Measurements from ENCODE around the gene RPA3.

Gene RPA3

DNA sequence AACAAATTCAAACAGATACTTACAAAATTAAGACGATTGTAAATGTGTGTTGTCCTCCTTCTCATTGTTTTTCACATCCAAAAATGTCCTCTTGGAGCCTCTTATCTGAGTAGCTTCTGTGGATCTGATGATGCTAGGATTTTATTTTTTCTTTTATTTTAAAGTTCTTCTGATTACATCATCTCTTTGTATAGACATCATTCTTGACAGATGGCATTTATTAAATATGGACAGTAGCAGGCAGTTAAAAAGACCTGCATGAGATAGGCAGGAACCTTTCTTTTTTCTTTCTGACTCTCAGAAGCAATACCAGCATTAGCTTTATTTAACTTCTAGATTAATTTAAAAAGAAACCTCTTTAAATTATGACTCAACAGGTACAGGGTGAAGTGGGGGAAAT lies at the start of gene RPA3:
TSS of gene RPA3 (minus strand) at position 116 of the 400 bp plus-strand sequence. CDS start 78,189 bp downstream, outside the sequence.
- peak within 1 kb of the TSS; percentile 58 for H3K4me2 ChIP-seq (ENCODE audit: insufficient read depth, low read length)
- no peaks in the 10 kb centered on the region for H3K79me2 ChIP-seq (ENCODE audit: insufficient read depth, low read length)
- peak within 1 kb of the TSS in 1 of 2 experiments; percentile 28; a peak in 1 of 4 replicates for H3K4me3 ChIP-seq (ENCODE audit: low read depth in 1 of 2, low read length in 2 of 2)
- DNase-seq (no peak), ATAC-seq (ENCODE audit: insufficient read depth, low read depth) (no peak)
- peak within 1 kb of the TSS; percentile 67 for H2AFZ ChIP-seq (ENCODE audit: low read depth, low read length)
- H3K4me1 ChIP-seq (ENCODE audit: insufficient read depth, low read length), result peaks cover 55% of the 10 kb centered on the region
- H4K20me1 ChIP-seq (ENCODE audit: insufficient read depth, low read length), result no peaks in the 10 kb centered on the region
- peak within 1 kb of the TSS; percentile 61 for H3K9ac ChIP-seq (ENCODE audit: low read depth, low read length)
- H3K9me3 ChIP-seq (ENCODE audit: insufficient read depth, low read length, severe bottlenecking), result no peaks in the 10 kb centered on the region
- TF ChIP-seq, protein P1, sequence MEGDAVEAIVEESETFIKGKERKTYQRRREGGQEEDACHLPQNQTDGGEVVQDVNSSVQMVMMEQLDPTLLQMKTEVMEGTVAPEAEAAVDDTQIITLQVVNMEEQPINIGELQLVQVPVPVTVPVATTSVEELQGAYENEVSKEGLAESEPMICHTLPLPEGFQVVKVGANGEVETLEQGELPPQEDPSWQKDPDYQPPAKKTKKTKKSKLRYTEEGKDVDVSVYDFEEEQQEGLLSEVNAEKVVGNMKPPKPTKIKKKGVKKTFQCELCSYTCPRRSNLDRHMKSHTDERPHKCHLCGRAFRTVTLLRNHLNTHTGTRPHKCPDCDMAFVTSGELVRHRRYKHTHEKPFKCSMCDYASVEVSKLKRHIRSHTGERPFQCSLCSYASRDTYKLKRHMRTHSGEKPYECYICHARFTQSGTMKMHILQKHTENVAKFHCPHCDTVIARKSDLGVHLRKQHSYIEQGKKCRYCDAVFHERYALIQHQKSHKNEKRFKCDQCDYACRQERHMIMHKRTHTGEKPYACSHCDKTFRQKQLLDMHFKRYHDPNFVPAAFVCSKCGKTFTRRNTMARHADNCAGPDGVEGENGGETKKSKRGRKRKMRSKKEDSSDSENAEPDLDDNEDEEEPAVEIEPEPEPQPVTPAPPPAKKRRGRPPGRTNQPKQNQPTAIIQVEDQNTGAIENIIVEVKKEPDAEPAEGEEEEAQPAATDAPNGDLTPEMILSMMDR (IDR thresholded peaks at IDR 0.05; ENCODE audit: borderline replicate concordance, extremely low read depth, low read length, poor library complexity, severe bottlenecking), result no peak
- TF ChIP-seq EZH2 (IDR thresholded peaks at IDR 0.05; ENCODE audit: borderline replicate concordance, low read depth, low read length, severe bottlenecking), result no peak
- H3K27me3 ChIP-seq (ENCODE audit: insufficient read depth, low read length, poor library complexity), result no peaks in the 10 kb centered on the region
- H3K36me3 ChIP-seq (ENCODE audit: insufficient read depth, low read length), result no peaks in the 10 kb centered on the region
- peak within 1 kb of the TSS; percentile 98 for H3K27ac ChIP-seq (ENCODE audit: low read length)

DNA sequence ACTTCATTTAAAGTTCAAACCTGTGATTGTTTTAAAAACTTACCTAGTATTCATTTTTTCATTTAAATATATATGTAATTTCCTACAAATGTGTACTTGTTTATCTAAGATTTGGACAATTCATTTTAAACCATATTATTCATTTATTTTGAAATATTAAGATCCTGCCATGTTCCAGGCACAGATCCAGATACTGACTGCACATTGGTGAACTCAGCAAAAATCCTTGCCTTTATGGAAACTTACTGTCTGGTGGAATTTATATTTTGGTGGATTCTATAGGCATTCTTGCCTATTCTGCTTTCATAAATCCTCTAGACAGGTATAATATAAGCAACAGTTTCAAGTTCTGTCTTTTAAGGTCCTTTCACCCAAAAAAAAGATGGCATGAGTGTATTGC lies 48.3 kb upstream of the RPA3 start:
- Histone ChIP-seq H3K36me3 (ENCODE audit: insufficient read depth, low read length) (no peaks in the 10 kb centered on the region), H3K79me2 (ENCODE audit: insufficient read depth, low read length) (no peaks in the 10 kb centered on the region), H3K4me1 (ENCODE audit: insufficient read depth, low read length) (peaks cover 24% of the 10 kb centered on the region), H3K27ac (ENCODE audit: low read length) (no peak overlapping the region), H3K4me3 (ENCODE audit: low read depth in 1 of 2, low read length in 2 of 2) (no peak overlapping the region), H4K20me1 (ENCODE audit: insufficient read depth, low read length) (no peaks in the 10 kb centered on the region), H3K9me3 (ENCODE audit: insufficient read depth, low read length, severe bottlenecking) (no peaks in the 10 kb centered on the region), H3K4me2 (ENCODE audit: insufficient read depth, low read length) (no peak overlapping the region), H3K9ac (ENCODE audit: low read depth, low read length) (no peak overlapping the region), H3K27me3 (ENCODE audit: insufficient read depth, low read length, poor library complexity) (no peaks in the 10 kb centered on the region), H2AFZ (ENCODE audit: low read depth, low read length) (no peak overlapping the region)
- DNase-seq (no peak), ATAC-seq (ENCODE audit: insufficient read depth, low read depth) (no peak)
- no peak for TF ChIP-seq EZH2 (IDR thresholded peaks at IDR 0.05; ENCODE audit: borderline replicate concordance, low read depth, low read length, severe bottlenecking)
- TF ChIP-seq, protein P1 (IDR thresholded peaks at IDR 0.05; ENCODE audit: borderline replicate concordance, extremely low read depth, low read length, poor library complexity, severe bottlenecking), result no peak

DNA sequence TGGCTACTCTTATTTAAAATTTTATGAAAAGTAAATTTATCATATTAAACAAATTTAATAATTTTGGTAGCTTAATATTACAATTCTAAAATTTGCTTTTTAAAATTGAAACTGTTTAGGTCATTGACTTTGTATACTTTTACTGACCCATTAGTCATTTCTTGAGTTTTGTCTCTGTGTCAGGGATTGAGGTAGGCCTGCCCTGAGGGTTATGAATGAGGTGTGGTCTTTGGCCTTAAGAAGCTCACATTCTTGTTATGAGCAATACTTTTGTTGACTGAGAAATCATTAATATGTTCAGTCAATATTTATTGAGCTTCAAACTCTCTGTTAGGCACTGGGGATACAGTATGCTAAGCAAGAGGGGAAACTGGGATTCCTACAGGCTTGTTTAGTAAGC lies 47.0 kb upstream of the RPA3 start:
- no peak overlapping the region for H3K4me2 ChIP-seq (ENCODE audit: insufficient read depth, low read length)
- H3K36me3 ChIP-seq (ENCODE audit: insufficient read depth, low read length), result no peaks in the 10 kb centered on the region
- no peaks in the 10 kb centered on the region for H3K27me3 ChIP-seq (ENCODE audit: insufficient read depth, low read length, poor library complexity)
- no peak overlapping the region for H3K27ac ChIP-seq (ENCODE audit: low read length)
- H3K9me3 ChIP-seq (ENCODE audit: insufficient read depth, low read length, severe bottlenecking), result no peaks in the 10 kb centered on the region
- DNase-seq (no peak), ATAC-seq (ENCODE audit: insufficient read depth, low read depth) (no peak)
- H3K4me3 ChIP-seq (ENCODE audit: low read depth in 1 of 2, low read length in 2 of 2), result no peak overlapping the region
- no peaks in the 10 kb centered on the region for H4K20me1 ChIP-seq (ENCODE audit: insufficient read depth, low read length)
- no peaks in the 10 kb centered on the region for H3K79me2 ChIP-seq (ENCODE audit: insufficient read depth, low read length)
- peaks cover 36% of the 10 kb centered on the region for H3K4me1 ChIP-seq (ENCODE audit: insufficient read depth, low read length)
- H2AFZ ChIP-seq (ENCODE audit: low read depth, low read length), result no peak overlapping the region
- H3K9ac ChIP-seq (ENCODE audit: low read depth, low read length), result no peak overlapping the region
- no peak for TF ChIP-seq EZH2 (IDR thresholded peaks at IDR 0.05; ENCODE audit: borderline replicate concordance, low read depth, low read length, severe bottlenecking)
- TF ChIP-seq, protein P1 (IDR thresholded peaks at IDR 0.05; ENCODE audit: borderline replicate concordance, extremely low read depth, low read length, poor library complexity, severe bottlenecking), result no peak
